ENCODE measurements around the gene MFAP5. TPM values are rescaled to one million over a fixed set of nuclear protein-coding genes. Genes with fewer than 3 reads are reported as not detected.

Gene MFAP5
- polyA plus RNA-seq, 1 of the 3 experiments (the other 2 are of a cell fraction), result 19.1 TPM

DNA sequence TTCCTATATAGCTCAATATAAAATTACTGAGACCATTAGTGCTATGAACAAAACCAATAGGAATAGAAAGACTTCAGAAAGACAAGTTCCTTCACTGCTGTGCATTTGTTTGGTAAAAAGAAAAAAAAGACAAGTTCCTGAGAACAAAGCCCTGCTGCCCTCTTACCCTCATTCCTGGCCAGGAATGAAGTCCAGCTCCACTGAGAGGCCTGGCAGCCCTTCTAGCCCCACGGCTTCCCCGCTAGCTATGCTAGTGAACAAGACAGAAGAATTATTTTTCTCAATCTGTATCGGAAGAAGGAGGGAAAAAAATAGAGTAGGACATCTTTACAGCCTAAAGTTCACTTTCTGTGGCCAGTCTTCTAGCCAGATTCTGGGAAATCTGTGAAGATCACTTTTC, 1.6 kb downstream of the MFAP5 start:
- 54% methylated on average over 3 of the region's 3 CpGs for WGBS (ENCODE audit: low lambda C conversion rate)
- CTCF ChIA-PET, result interaction anchor here (1.2 to 2.0 kb wide), 7 partner anchors 13 to 388 kb away, joined by 3 to 10 read pairs (median 5); no protein-coding TSS in a partner anchor

DNA sequence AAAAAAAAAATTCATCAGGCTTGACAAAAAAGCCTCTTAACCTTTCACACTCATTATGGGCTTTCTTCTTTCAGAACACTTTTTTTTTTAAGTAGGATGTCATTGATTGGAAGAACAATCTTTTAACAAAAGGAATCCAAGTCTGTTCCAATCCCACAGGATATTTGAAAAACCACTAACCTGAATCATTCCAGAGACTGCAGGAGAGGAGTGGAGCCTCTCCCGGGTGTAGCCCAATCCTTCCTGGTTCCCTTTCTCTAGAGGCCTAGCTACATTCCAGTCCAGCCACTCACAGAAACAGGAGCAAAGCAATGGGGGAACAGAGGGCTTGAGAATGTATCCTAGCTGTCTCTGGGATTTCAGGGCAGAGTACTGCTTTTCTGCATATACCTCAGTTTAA, 4.3 kb downstream of the MFAP5 start:
- CTCF ChIA-PET, result interaction anchor here (0.6 to 2.7 kb wide), 9 partner anchors 9 to 852 kb away, joined by 3 to 22 read pairs (median 5); no protein-coding TSS in a partner anchor
- WGBS (ENCODE audit: low lambda C conversion rate), result 5% methylated on average over 1 of the region's 1 CpG
- TF ChIP-seq ELF1 (IDR thresholded peaks at IDR 0.05) (0 out of 2 replicates have a peak, but pooled peaks have one; percentile 11), NFIC (IDR thresholded peaks at IDR 0.05; ENCODE audit: borderline replicate concordance) (no peak)
- no peak for DNase-seq
- H2AFZ ChIP-seq (ENCODE audit: low read depth), result peak overlapping the region; percentile 48; the same call in 1 of the 2 replicates
- no peaks in the 10 kb centered on the region for H3F3A ChIP-seq (replicated peaks; ENCODE audit: insufficient read depth)
- no peaks in the 10 kb centered on the region for H3K79me2 ChIP-seq (ENCODE audit: insufficient read depth)
- no peaks in the 10 kb centered on the region for H4K20me1 ChIP-seq (ENCODE audit: insufficient read depth)
- no peaks in the 10 kb centered on the region for H3K4me1 ChIP-seq (ENCODE audit: control insufficient read depth in 1 of 2, insufficient read depth in 2 of 2, low read depth in 1 of 2, low read length in 1 of 2)
- H3K4me2 ChIP-seq, result no peak overlapping the region
- H3K9me2 ChIP-seq, result no peaks in the 10 kb centered on the region
- H3K9me3 ChIP-seq, result no peaks in the 10 kb centered on the region
- no peaks in the 10 kb centered on the region; the same call in 1 of the 2 replicates for H3K27me3 ChIP-seq (ENCODE audit: insufficient read depth)
- POLR2A ChIA-PET, result no interaction called here
- no peak overlapping the region for H3K4me3 ChIP-seq (ENCODE audit: low read depth in 2 of 2, low read length in 1 of 2)
- H3K9ac ChIP-seq, result no peak overlapping the region
- no peak overlapping the region for H3K27ac ChIP-seq (ENCODE audit: low read depth in 2 of 2, low read length in 1 of 2)
- H3K36me3 ChIP-seq (replicated peaks in 1 of 2; ENCODE audit: control insufficient read depth in 1 of 2, insufficient read depth in 2 of 2, low read length in 1 of 2), result no peaks in the 10 kb centered on the region

More for the DNA sequence above, 1.6 kb downstream of the MFAP5 start:
- TF ChIP-seq, protein P1, sequence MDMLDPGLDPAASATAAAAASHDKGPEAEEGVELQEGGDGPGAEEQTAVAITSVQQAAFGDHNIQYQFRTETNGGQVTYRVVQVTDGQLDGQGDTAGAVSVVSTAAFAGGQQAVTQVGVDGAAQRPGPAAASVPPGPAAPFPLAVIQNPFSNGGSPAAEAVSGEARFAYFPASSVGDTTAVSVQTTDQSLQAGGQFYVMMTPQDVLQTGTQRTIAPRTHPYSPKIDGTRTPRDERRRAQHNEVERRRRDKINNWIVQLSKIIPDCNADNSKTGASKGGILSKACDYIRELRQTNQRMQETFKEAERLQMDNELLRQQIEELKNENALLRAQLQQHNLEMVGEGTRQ (IDR thresholded peaks at IDR 0.05; ENCODE audit: borderline replicate concordance, low read depth, low read length), result no peak
- TF ChIP-seq SIN3A (IDR thresholded peaks at IDR 0.05; ENCODE audit: borderline replicate concordance, low read depth, low read length) (no peak), GABPA (IDR thresholded peaks at IDR 0.05; ENCODE audit: low read depth) (no peak), TEAD4 (IDR thresholded peaks at IDR 0.05; ENCODE audit: borderline replicate concordance, insufficient read depth) (no peak), MEF2A (IDR thresholded peaks at IDR 0.05; ENCODE audit: borderline replicate concordance, low read depth) (no peak), NFIC (IDR thresholded peaks at IDR 0.05; ENCODE audit: borderline replicate concordance) (no peak), POLR2AphosphoS5 (IDR thresholded peaks at IDR 0.05; ENCODE audit: low read depth, low read length) (no peak), GATA2 (CRISPR knock-in tag; IDR thresholded peaks at IDR 0.05) (no peak), YY1 (IDR thresholded peaks at IDR 0.05; ENCODE audit: low read depth) (no peak), RXRA (IDR thresholded peaks at IDR 0.05; ENCODE audit: borderline replicate concordance, low read depth) (no peak), TAF1 (IDR thresholded peaks at IDR 0.05; ENCODE audit: borderline replicate concordance, low read depth, low read length) (no peak)
- TF ChIP-seq, protein P2, sequence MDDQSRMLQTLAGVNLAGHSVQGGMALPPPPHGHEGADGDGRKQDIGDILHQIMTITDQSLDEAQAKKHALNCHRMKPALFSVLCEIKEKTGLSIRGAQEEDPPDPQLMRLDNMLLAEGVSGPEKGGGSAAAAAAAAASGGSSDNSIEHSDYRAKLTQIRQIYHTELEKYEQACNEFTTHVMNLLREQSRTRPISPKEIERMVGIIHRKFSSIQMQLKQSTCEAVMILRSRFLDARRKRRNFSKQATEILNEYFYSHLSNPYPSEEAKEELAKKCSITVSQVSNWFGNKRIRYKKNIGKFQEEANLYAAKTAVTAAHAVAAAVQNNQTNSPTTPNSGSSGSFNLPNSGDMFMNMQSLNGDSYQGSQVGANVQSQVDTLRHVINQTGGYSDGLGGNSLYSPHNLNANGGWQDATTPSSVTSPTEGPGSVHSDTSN (IDR thresholded peaks at IDR 0.05), result no peak
- TF ChIP-seq, protein P3, sequence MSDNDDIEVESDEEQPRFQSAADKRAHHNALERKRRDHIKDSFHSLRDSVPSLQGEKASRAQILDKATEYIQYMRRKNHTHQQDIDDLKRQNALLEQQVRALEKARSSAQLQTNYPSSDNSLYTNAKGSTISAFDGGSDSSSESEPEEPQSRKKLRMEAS (IDR thresholded peaks at IDR 0.05; ENCODE audit: low read depth), result no peak
- H3K9ac ChIP-seq, result no peak overlapping the region
- no peaks in the 10 kb centered on the region for H3K4me1 ChIP-seq (ENCODE audit: control insufficient read depth in 1 of 2, insufficient read depth in 2 of 2, low read depth in 1 of 2, low read length in 1 of 2)
- H4K20me1 ChIP-seq (ENCODE audit: insufficient read depth), result no peaks in the 10 kb centered on the region
- no peak overlapping the region for H3K4me3 ChIP-seq (ENCODE audit: low read depth in 2 of 2, low read length in 1 of 2)
- H2AFZ ChIP-seq (ENCODE audit: low read depth), result no peak overlapping the region
- no peaks in the 10 kb centered on the region for H3K79me2 ChIP-seq (ENCODE audit: insufficient read depth)
- H3K27me3 ChIP-seq (ENCODE audit: insufficient read depth), result no peaks in the 10 kb centered on the region; the same call in 1 of the 2 replicates
- H3K27ac ChIP-seq (ENCODE audit: low read depth in 2 of 2, low read length in 1 of 2), result no peak overlapping the region
- no peaks in the 10 kb centered on the region for H3K9me3 ChIP-seq
- no peaks in the 10 kb centered on the region for H3F3A ChIP-seq (replicated peaks; ENCODE audit: insufficient read depth)
- no peaks in the 10 kb centered on the region for H3K36me3 ChIP-seq (replicated peaks in 1 of 2; ENCODE audit: control insufficient read depth in 1 of 2, insufficient read depth in 2 of 2, low read length in 1 of 2)
- DNase-seq, result no peak
- POLR2A ChIA-PET, result no interaction called here
- no peaks in the 10 kb centered on the region for H3K9me2 ChIP-seq
- no peak overlapping the region for H3K4me2 ChIP-seq
